Sigmoid colon (tissue), 4 donors: ENCODE data around the gene CNKSR2.

Experiments used
- EP300 ChIP-seq, 4 donors: sonication (generic); formaldehyde crosslinking; IDR thresholded peaks; one replicate each; pipeline ENCODE4 v1.6.1; 2017; ENCODE audit warnings: antibody characterized with exemption in 4 of 4
- TF ChIP-seq, protein P1 (sequence below), 4 experiments: fragments of 450-650 bp in 3 of 4; fragments of 200-600 bp in 1 of 4; IDR thresholded peaks; one replicate each; pipeline ENCODE4 v1.5.1; 2016 to 2019; ENCODE audit warnings: antibody characterized with exemption in 4 of 4, mild to moderate bottlenecking in 3 of 4, moderate library complexity in 2 of 4

DNA sequence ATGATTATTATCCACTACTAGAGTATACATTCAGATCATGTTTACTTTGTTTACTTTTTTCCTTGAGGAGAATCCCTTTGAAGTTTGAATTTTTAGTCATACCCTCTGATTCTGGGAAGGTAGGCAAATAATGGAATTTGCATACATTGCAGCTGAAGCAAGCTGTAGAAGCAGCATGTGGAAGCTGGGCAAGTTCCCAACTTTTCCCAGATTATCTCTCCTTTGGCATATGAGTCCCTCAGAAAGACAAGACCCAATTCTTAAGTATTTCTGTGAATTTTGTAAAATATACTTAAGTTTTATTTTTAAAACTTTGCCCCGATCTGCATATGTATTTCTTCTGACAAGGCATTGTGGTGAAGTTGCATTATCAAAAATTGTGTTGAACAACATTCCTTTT lies 94.9 kb downstream of the CNKSR2 start:
- TF ChIP-seq, protein P1, sequence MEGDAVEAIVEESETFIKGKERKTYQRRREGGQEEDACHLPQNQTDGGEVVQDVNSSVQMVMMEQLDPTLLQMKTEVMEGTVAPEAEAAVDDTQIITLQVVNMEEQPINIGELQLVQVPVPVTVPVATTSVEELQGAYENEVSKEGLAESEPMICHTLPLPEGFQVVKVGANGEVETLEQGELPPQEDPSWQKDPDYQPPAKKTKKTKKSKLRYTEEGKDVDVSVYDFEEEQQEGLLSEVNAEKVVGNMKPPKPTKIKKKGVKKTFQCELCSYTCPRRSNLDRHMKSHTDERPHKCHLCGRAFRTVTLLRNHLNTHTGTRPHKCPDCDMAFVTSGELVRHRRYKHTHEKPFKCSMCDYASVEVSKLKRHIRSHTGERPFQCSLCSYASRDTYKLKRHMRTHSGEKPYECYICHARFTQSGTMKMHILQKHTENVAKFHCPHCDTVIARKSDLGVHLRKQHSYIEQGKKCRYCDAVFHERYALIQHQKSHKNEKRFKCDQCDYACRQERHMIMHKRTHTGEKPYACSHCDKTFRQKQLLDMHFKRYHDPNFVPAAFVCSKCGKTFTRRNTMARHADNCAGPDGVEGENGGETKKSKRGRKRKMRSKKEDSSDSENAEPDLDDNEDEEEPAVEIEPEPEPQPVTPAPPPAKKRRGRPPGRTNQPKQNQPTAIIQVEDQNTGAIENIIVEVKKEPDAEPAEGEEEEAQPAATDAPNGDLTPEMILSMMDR (IDR thresholded peaks at IDR 0.05), result no peak
- no peak for TF ChIP-seq EP300 (IDR thresholded peaks at IDR 0.05)
